HG02852 (cell line): ENCODE measurements around the gene KRT222.
A peak's percentile ranks its signal among the peaks of the same experiment; 100 is the strongest.

Experiments
- ATAC-seq: cut with Tn5 transposase; IDR thresholded peaks from one replicate; pipeline ENCODE4 v1.9.1; 2021; ENCODE audit warnings: mild to moderate bottlenecking, moderate library complexity; ENCODE audit not compliant: unreplicated experiment

The KRT222 gene

GRCh38 chr17:40616592-40616991 is 48.4 kb downstream of the KRT222 start:
- ATAC-seq = no peak

- ATAC-seq = no peak
These were observed 49.0 kb downstream of the KRT222 start for GRCh38 chr17:40615841-40616476.

DNA sequence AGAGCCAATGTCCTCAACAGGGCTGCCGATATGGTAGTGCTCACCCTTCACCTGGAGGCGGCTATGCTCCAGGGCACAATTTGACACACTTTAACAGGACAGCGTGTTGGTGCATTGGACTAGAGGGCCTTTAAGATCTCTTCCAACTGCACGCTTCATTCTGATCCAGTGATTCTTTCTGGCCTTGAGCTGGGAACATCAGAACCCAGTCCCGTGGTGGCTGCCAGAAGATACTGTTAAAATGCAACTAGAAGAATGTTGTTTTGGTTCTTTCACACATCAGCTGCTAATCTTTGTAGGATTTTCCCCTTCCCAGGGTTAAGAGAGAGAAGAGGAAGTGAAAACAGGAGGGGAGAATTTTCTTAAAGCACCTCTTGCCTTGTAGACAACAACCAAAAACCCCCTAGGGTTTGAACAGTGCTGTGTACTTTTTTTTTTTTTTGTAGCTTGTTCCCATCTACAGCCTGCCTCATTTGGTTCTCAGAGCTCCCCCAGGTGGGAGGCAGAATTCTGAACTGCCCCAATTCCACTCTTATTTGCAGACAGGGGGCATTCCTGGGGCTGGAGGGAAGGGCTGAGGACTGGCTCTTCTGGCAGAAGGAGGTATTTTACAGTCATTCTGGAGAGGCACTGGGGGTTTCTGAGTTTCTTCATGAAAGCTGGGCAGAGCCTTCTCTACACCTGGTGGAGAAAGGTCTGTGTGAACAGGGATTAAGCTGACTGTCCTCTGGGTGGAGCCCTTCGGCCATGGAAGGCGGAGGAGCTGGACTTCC is 49.7 kb downstream of the KRT222 start:
- ATAC-seq = peak; percentile 70

- no peak for ATAC-seq
These were observed 50.4 kb downstream of the KRT222 start for GRCh38 chr17:40614431-40615067.

- no peak for ATAC-seq
These were observed 51.4 kb downstream of the KRT222 start for GRCh38 chr17:40613467-40614154.

GRCh38 chr17:40612599-40613244 is 52.3 kb downstream of the KRT222 start:
- ATAC-seq = no peak

DNA sequence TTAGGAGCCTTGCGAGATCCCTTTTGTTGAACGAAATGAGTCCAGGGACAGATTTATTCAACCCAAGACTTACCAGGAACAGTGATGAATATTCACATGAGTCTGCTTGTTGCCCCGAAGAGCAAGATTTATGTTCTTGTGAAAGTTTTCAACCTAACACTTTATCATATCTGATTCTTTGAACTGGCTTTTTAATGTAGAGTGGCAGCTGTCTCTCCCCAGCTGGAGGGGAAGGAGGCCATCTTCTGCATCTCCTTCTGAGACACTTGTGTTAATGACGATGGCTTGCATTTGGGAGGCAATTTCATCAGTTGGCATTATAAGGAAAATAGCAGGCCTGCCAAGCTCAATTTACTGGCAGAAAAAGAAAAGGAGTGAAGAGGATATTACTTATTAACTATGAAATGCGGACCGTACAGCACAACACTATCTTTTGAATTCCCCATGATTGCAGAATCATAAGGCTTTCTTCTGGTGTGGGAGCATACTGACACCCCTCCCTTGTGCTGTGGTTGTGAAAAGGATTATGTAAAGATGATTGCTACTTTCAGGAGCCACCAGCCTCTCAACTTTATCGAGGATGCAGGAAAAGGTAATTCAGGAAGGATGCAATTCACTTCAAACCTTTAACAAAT is 53.0 kb downstream of the KRT222 start:
- ATAC-seq = no peak

DNA sequence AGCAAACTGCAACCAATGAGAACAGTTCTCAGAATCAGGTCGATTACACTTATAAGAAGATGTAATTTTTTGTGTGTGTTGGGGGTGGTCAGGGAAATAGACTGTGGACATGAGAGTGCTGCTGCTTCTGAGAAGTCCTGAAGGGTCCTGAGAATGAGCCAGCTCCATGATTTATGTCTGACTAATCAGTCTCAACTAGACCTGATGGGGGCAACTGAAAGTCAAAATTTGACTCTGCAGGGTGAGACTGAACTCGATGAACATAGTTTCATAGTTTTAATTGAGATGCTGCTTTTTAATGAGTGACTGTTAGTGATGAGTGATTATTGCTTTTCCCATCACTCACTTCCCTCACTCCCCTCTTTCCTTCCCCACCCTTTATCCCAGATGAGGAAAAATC is 54.6 kb downstream of the KRT222 start:
- ATAC-seq = no peak

DNA sequence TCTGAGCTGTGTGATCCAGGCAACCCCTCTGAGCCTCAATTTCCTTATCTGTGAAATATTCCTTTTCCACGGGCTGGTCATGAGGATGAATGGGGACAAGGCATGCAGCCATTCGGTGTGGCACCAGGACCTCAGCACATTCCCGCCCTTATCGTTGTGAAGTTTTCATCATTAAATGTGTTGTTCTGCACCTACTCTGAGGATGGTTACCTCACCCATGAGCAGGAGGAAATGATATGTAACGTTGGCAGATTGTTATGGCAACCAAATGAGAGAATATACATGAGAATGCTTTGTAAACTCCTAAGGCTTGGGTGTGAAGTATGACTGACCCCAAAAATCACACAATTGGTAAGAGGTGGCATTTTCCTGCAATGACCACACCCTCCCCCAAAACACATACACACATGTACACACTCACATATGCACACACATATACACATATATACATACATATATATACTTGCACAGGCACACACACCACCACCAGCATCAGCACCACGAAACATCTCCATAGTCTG is 56.9 kb downstream of the KRT222 start:
- no peak for ATAC-seq

DNA sequence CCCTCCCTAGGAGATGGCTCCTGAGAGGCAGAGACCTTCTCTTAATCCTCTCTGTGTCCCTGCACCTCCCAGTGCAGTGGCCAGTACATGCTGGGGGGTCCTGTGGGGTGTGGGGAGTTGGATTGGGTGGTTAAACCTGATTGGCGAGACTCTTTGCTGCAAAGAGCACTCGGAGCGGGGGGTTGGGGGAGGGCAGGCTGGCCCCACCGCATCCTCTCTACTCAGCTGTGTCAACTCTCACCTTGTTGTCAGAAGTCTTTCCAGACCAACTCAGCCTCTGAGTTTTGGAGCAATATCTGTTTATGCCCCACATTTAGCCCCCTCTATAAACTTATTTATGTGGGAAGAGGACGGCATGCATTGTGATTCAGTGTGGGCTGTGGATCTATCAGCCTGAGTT is 57.3 kb downstream of the KRT222 start:
- ATAC-seq = no peak

DNA sequence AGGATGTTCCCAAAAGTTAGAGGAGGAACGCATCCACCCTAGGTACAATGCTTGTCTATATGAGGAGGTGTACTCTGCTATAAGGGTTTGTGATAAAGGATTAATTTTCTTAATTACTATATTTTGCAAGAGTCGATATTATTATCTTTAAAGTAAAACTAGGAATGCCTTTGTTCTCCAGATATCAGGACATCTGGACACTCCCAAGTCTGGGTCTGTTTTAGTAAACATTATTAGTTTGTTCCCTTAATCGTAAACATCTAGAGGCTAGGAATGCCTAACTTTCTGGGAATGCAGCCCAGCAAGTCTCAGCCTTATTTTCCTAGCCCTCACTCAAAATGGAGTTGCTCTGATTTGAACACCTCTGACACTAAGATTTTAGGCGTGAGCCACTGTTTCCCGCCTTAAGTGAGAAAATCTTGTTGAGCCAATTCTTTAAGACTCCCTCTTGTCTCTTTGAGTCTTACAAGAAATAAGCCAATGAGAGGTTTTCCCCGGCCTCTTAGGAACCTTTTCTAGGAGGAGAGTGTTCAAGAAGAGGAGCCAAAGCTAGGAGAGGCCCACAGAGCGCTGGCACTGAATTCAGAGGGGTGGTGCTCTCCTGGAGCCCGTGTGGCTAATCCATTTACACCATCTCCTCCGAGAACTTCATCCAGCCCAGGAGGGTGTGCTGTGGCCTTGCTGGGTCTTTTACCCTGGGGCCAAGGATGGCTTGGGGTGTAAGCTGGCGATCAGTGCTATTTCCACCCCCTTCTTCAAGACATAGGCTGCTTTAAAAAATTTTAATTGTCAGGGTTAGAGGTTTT is 58.2 kb downstream of the KRT222 start:
- ATAC-seq = no peak

DNA sequence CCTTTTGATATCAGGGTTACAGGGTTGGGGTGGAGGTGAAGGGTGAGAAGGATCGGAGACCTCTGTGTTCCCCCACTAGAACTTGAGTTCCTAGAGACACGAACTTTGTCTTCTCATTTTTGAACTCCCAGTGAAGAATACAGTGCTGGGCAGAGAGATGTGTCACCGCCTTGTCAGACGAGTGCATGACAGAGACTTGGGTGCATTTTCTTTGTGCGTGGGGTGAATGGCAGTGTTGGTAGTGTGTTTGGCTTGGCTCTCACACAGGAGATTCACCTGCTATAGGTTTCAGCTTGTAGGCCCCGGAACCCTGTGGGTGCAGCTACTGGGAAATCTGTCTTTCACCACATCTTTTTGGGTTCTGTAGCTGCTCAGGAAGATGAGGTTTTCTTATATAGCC is 59.7 kb downstream of the KRT222 start:
- no peak for ATAC-seq
